Lower leg skin (tissue), 3 donors: ENCODE measurements around the gene STEAP1B.

Experiments used
- CTCF ChIP-seq, 3 donors: fragments of 450-650 bp; IDR thresholded peaks; one replicate each; pipeline ENCODE4 v1.5.1; 2016; ENCODE audit warnings: antibody characterized with exemption in 3 of 3, mild to moderate bottlenecking in 3 of 3, moderate library complexity in 2 of 3
- POLR2A ChIP-seq, 2 donors: fragments of 450-650 bp; IDR thresholded peaks; one replicate each; pipeline ENCODE4 v1.6.1; 2016 to 2017; ENCODE audit warnings: antibody characterized with exemption in 2 of 2, mild to moderate bottlenecking in 1 of 2, moderate library complexity in 1 of 2

DNA sequence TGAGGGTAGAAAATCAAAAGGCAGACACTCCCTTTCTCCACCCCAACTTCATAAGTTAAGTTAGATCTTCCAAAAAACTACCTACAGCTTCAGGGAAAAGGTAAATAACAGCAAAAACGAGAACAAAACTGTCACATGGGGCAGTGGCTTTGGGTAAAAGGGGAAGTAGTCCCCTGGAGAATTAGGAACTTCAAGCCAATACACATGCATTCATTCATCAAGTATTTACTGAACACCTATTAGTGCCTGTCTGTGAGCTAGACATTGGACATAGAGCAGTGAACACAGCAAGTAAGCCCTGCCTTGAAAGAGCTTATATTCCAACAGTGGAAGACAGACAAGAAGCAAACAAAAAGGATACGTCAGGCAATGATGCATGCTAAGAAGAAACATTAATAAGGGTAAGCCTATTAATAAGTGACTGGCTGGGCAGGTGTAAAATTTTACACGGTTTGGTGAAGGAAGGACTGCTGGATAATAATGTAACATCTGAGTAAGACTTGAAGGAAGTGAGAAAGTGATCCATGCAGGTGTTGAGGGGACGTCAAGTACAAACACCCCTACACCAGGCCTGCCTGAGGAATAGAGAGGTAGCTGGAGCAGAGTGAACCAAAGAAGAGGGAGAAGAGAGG is 73.4 kb downstream of the STEAP1B start:
- TF ChIP-seq CTCF (IDR thresholded peaks at IDR 0.05) (no peak), POLR2A (IDR thresholded peaks at IDR 0.05) (no peak)
